Measurements from ENCODE around the gene TNFRSF13B. TPM values are rescaled to one million over a fixed set of nuclear protein-coding genes. Genes with fewer than 3 reads are reported as not detected.
A peak's percentile ranks its signal among the peaks of the same experiment; 100 is the strongest.

The TNFRSF13B gene
- total RNA-seq, 1 experiment from 2014 or later, result not detected

- in situ Hi-C loops (cut with HindIII; ENCODE audit: low pct_unique_long_range_greater_than_20kb, low sequenced_read_pairs), result no loop called here
- ATAC-seq, result no peak
- no TSS peak for BruUV-seq (replicated peaks)
- ChIA-PET CTCF (no interaction called here), POLR2A (no interaction called here)
- no peaks in the 10 kb centered on the region for H3K36me3 ChIP-seq (ENCODE audit: control insufficient read depth, insufficient read depth, low read length)
- no peaks in the 10 kb centered on the region; the same call in 1 of the 2 replicates for H3K9me3 ChIP-seq (ENCODE audit: control insufficient read depth, insufficient read depth, low read depth, low read length)
- no peak overlapping the region for H3K4me3 ChIP-seq (ENCODE audit: low read depth in 2 of 2, low read length in 2 of 2)
- no peaks in the 10 kb centered on the region for H3K4me1 ChIP-seq (ENCODE audit: control insufficient read depth, insufficient read depth, low read length)
- intact Hi-C loops (cut with micrococcal nuclease; ENCODE audit: unreplicated experiment), result no loop called here
- no peak for DNase-seq (ENCODE audit: low read depth, low spot score)
- no peaks in the 10 kb centered on the region for H3K27me3 ChIP-seq (ENCODE audit: control insufficient read depth, insufficient read depth, low read length)
- no peak overlapping the region for H3K27ac ChIP-seq (ENCODE audit: low read length)
- TF ChIP-seq SIN3A (IDR thresholded peaks at IDR 0.05; ENCODE audit: borderline replicate concordance, insufficient read depth, low read depth, low read length), result no peak
These were observed 24.4 kb downstream of the TNFRSF13B start for GRCh38 chr17:16947470-16947869.

DNA sequence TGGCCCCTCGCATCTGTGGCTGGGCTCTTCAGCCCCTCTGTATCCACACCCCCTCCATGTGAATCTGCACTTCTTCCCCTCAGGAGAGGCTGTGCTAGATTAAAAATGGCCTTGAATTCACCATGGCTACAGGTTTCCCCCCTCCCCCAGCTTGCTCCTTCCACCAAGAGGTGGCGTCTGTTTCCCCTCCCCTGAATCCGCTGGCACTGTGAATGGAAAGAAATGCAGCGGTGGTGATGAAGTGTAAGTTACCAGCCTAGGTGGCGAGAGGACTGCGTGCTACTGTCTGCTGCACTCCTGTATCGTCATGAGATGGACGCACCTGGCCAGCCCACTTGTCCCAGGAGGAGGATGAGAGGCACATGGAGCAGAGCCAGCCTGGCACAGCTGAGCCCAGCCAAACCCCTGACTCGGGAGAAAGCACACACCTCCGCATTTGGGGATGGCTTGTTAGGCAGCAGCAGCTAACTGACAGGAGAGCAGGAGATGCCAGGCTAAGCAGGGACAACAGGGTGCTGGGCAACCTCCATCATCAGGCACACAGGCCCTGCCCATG, 26.2 kb downstream of the TNFRSF13B start:
- ATAC-seq (0 out of 2 replicates have a peak, but pooled peaks have one; percentile 23), DNase-seq (ENCODE audit: low read depth, low spot score) (no peak)
- Histone ChIP-seq H3K27me3 (ENCODE audit: control insufficient read depth, insufficient read depth, low read length) (no peaks in the 10 kb centered on the region), H3K4me3 (ENCODE audit: low read depth in 2 of 2, low read length in 2 of 2) (no peak overlapping the region), H3K27ac (ENCODE audit: low read length) (no peak overlapping the region), H3K36me3 (ENCODE audit: control insufficient read depth, insufficient read depth, low read length) (no peaks in the 10 kb centered on the region), H3K9me3 (ENCODE audit: control insufficient read depth, insufficient read depth, low read depth, low read length) (no peaks in the 10 kb centered on the region; the same call in 1 of the 2 replicates), H3K4me1 (ENCODE audit: control insufficient read depth, insufficient read depth, low read length) (no peaks in the 10 kb centered on the region)
- CTCF ChIA-PET, result no interaction called here
- TF ChIP-seq, protein P1, sequence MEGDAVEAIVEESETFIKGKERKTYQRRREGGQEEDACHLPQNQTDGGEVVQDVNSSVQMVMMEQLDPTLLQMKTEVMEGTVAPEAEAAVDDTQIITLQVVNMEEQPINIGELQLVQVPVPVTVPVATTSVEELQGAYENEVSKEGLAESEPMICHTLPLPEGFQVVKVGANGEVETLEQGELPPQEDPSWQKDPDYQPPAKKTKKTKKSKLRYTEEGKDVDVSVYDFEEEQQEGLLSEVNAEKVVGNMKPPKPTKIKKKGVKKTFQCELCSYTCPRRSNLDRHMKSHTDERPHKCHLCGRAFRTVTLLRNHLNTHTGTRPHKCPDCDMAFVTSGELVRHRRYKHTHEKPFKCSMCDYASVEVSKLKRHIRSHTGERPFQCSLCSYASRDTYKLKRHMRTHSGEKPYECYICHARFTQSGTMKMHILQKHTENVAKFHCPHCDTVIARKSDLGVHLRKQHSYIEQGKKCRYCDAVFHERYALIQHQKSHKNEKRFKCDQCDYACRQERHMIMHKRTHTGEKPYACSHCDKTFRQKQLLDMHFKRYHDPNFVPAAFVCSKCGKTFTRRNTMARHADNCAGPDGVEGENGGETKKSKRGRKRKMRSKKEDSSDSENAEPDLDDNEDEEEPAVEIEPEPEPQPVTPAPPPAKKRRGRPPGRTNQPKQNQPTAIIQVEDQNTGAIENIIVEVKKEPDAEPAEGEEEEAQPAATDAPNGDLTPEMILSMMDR (IDR thresholded peaks at IDR 0.05), result no peak
- no peak for TF ChIP-seq TCF7L2 (IDR thresholded peaks at IDR 0.05; ENCODE audit: low read depth, low read length)
- no peak for TF ChIP-seq SIN3A (IDR thresholded peaks at IDR 0.05; ENCODE audit: borderline replicate concordance, insufficient read depth, low read depth, low read length)
- TF ChIP-seq POLR2AphosphoS5 (IDR thresholded peaks at IDR 0.05; ENCODE audit: low read depth, low read length), result no peak
- TF ChIP-seq, protein P2, sequence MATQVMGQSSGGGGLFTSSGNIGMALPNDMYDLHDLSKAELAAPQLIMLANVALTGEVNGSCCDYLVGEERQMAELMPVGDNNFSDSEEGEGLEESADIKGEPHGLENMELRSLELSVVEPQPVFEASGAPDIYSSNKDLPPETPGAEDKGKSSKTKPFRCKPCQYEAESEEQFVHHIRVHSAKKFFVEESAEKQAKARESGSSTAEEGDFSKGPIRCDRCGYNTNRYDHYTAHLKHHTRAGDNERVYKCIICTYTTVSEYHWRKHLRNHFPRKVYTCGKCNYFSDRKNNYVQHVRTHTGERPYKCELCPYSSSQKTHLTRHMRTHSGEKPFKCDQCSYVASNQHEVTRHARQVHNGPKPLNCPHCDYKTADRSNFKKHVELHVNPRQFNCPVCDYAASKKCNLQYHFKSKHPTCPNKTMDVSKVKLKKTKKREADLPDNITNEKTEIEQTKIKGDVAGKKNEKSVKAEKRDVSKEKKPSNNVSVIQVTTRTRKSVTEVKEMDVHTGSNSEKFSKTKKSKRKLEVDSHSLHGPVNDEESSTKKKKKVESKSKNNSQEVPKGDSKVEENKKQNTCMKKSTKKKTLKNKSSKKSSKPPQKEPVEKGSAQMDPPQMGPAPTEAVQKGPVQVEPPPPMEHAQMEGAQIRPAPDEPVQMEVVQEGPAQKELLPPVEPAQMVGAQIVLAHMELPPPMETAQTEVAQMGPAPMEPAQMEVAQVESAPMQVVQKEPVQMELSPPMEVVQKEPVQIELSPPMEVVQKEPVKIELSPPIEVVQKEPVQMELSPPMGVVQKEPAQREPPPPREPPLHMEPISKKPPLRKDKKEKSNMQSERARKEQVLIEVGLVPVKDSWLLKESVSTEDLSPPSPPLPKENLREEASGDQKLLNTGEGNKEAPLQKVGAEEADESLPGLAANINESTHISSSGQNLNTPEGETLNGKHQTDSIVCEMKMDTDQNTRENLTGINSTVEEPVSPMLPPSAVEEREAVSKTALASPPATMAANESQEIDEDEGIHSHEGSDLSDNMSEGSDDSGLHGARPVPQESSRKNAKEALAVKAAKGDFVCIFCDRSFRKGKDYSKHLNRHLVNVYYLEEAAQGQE (IDR thresholded peaks at IDR 0.05; ENCODE audit: insufficient read depth in 1 of 2, low read depth in 2 of 2, low read length in 1 of 2), result no peak
- in situ Hi-C loops (cut with HindIII; ENCODE audit: low pct_unique_long_range_greater_than_20kb, low sequenced_read_pairs), result no loop called here
- intact Hi-C loops (cut with micrococcal nuclease; ENCODE audit: unreplicated experiment), result no loop called here
- POLR2A ChIA-PET, result no interaction called here
- no TSS peak for BruUV-seq (replicated peaks)

DNA sequence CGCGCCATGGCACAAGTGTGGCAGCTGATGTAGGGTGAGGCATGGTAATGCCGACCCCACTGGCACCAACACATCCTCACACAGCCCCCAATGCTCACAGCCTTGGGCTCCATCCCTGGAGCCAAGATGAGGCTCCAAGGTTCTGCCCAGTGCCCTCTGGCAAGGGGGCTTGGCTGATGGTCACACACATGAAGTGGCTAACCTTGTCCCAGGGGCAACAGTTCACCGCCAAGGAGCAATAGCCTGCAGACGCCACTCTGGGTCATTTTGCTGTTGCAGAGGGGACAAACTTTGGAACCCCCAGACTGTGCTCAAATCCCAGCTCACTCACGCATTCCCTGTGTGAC, 26.8 kb downstream of the TNFRSF13B start:
- Histone ChIP-seq H3K4me3 (ENCODE audit: low read depth in 2 of 2, low read length in 2 of 2) (no peak overlapping the region), H3K9me3 (ENCODE audit: control insufficient read depth, insufficient read depth, low read depth, low read length) (no peaks in the 10 kb centered on the region; the same call in 1 of the 2 replicates), H3K27me3 (ENCODE audit: control insufficient read depth, insufficient read depth, low read length) (no peaks in the 10 kb centered on the region), H3K27ac (ENCODE audit: low read length) (no peak overlapping the region), H3K4me1 (ENCODE audit: control insufficient read depth, insufficient read depth, low read length) (no peaks in the 10 kb centered on the region), H3K36me3 (ENCODE audit: control insufficient read depth, insufficient read depth, low read length) (no peaks in the 10 kb centered on the region)
- BruUV-seq (replicated peaks), result no TSS peak
- DNase-seq (ENCODE audit: low read depth, low spot score) (no peak), ATAC-seq (no peak)
- ChIA-PET POLR2A (no interaction called here), CTCF (no interaction called here)
- in situ Hi-C loops (cut with HindIII; ENCODE audit: low pct_unique_long_range_greater_than_20kb, low sequenced_read_pairs) (no loop called here), intact Hi-C loops (cut with micrococcal nuclease; ENCODE audit: unreplicated experiment) (no loop called here)
- no peak for TF ChIP-seq TCF7L2 (IDR thresholded peaks at IDR 0.05; ENCODE audit: low read depth, low read length)
- TF ChIP-seq, protein P1 (IDR thresholded peaks at IDR 0.05), result no peak
- no peak for TF ChIP-seq SIN3A (IDR thresholded peaks at IDR 0.05; ENCODE audit: borderline replicate concordance, insufficient read depth, low read depth, low read length)
- TF ChIP-seq, protein P2 (IDR thresholded peaks at IDR 0.05; ENCODE audit: insufficient read depth in 1 of 2, low read depth in 2 of 2, low read length in 1 of 2), result no peak
- TF ChIP-seq POLR2AphosphoS5 (IDR thresholded peaks at IDR 0.05; ENCODE audit: low read depth, low read length), result no peak
